MCF 10A (cell line): ENCODE data around the gene RRP8. TPM values are rescaled to one million over a fixed set of nuclear protein-coding genes. Genes with fewer than 3 reads are reported as not detected.

Experiments
- BruUV-seq: library from RNA; stranded (reverse); fragments of 400-500 nt; replicated peaks from 2 replicates; lab custom pipeline; 2021; lab: Mats Ljungman, UMichigan
- CTCF ChIA-PET: fragments of 300-600 bp; sonication (Branson Sonifier 250); formaldehyde crosslinking; extraction: SDS; loops from one replicate; lab custom pipeline; 2021; ENCODE audit warnings: antibody characterized with exemption, inconsistent platforms; lab: Yijun Ruan, JAX
- POLR2A ChIA-PET: fragments of 300-600, 350-650 bp; sonication (Branson Sonifier 250); formaldehyde crosslinking; extraction: SDS; loops from one replicate; lab custom pipeline; 2020; ENCODE audit warnings: antibody characterized with exemption, inconsistent platforms; lab: Yijun Ruan, JAX
- DNase-seq: peaks from one replicate; pipeline ENCODE4 v3.0.0-alpha.2; 2018; ENCODE audit not compliant: unreplicated experiment
- H3K27ac Mint-ChIP-seq: one replicate; pipeline ENCODE4 v1.8.0; 2022; ENCODE audit warnings: mild to moderate bottlenecking, low read depth, mixed read lengths; ENCODE audit not compliant: unreplicated experiment
- H3K27me3 Mint-ChIP-seq: one replicate; pipeline ENCODE4 v1.8.0; 2022; ENCODE audit warnings: mixed read lengths; ENCODE audit not compliant: insufficient read depth, unreplicated experiment
- H3K36me3 Mint-ChIP-seq: one replicate; pipeline ENCODE4 v1.8.0; 2022; ENCODE audit warnings: mild to moderate bottlenecking, moderate library complexity, mixed read lengths; ENCODE audit not compliant: insufficient read depth, unreplicated experiment
- H3K4me1 Mint-ChIP-seq: one replicate; pipeline ENCODE4 v1.8.0; 2022; ENCODE audit warnings: mixed read lengths; ENCODE audit not compliant: insufficient read depth, unreplicated experiment
- H3K4me3 Mint-ChIP-seq: one replicate; pipeline ENCODE4 v1.8.0; 2022; ENCODE audit warnings: mild to moderate bottlenecking, moderate library complexity, mixed read lengths; ENCODE audit not compliant: unreplicated experiment
- H3K9me3 Mint-ChIP-seq: one replicate; pipeline ENCODE4 v1.8.0; 2022; ENCODE audit warnings: mixed read lengths; ENCODE audit not compliant: unreplicated experiment
- intact Hi-C: fragments of 100-400 bp; cut with micrococcal nuclease; formaldehyde crosslinking; loops from 2 replicates; pipeline ENCODE4 v1.14.1; 2022
- total RNA-seq: library from RNA; stranded (reverse); gene quantifications from 2 replicates; pipeline ENCODE4 v1.2.3, GENCODE V29; 2022
- TF ChIP-seq, protein P1 (sequence below): fragments of 200-600 bp; IDR thresholded peaks from one replicate; pipeline ENCODE4 v1.8.0; 2022; ENCODE audit warnings: antibody characterized with exemption, mild to moderate bottlenecking; ENCODE audit not compliant: unreplicated experiment

RRP8 gene
- total RNA-seq, 1 experiment from 2014 or later: 27.6 TPM

DNA sequence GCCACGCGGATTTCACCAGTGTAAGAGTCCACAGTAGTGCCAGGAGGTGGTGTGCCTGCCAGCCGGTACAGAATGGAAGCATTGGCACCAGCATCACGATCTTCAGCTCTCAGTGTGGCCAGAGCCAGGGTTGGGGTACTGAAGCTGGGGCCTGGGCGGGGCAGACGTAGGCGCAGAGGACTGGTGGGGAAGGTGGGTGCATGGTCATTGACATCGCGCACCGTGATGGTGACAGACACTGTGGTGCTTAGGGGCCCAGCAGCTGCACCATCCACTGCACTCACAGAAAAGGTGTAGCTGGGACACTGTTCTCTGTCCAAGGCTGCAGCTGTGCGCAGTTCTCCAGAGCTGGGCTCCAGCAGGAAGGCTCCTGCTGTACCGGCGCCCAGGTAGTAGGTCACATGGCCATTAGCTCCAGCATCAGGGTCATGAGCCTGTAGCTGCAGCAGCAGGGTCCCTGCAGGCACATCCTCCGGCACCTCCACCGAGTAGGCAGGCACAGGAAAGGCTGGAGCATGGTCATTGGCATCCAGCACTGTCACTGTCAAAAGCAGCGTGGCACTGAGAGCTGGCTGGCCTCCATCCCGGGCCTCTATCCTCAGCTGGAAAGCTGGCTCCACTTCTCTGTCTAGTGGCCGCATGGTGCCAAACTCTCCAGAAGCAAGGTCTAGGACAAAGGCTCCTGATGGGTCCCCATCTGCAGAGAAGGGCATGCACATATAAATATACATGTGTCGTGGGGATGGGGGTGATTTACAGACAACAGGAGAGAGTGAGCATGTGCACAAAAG, 23.8 kb upstream of the RRP8 start:
- no peak overlapping the region for H3K27ac Mint-ChIP-seq
- peak overlapping the region; percentile 0 for H3K4me3 Mint-ChIP-seq
- intact Hi-C loops: no loop called here
- no peaks in the 10 kb centered on the region for H3K36me3 Mint-ChIP-seq
- no peaks in the 10 kb centered on the region for H3K27me3 Mint-ChIP-seq
- H3K4me1 Mint-ChIP-seq: no peaks in the 10 kb centered on the region
- no peak for DNase-seq
- no TSS peak for BruUV-seq
- POLR2A ChIA-PET: interaction anchor here (0.8 kb wide), 1 partner anchor 9 kb away, joined by 3 read pairs; no protein-coding TSS in a partner anchor
- CTCF ChIA-PET: interaction anchor here (0.6 to 1.3 kb wide), 4 partner anchors 48 to 120 kb away, joined by 3 to 5 read pairs (median 3); no protein-coding TSS in a partner anchor
- TF ChIP-seq, protein P1, sequence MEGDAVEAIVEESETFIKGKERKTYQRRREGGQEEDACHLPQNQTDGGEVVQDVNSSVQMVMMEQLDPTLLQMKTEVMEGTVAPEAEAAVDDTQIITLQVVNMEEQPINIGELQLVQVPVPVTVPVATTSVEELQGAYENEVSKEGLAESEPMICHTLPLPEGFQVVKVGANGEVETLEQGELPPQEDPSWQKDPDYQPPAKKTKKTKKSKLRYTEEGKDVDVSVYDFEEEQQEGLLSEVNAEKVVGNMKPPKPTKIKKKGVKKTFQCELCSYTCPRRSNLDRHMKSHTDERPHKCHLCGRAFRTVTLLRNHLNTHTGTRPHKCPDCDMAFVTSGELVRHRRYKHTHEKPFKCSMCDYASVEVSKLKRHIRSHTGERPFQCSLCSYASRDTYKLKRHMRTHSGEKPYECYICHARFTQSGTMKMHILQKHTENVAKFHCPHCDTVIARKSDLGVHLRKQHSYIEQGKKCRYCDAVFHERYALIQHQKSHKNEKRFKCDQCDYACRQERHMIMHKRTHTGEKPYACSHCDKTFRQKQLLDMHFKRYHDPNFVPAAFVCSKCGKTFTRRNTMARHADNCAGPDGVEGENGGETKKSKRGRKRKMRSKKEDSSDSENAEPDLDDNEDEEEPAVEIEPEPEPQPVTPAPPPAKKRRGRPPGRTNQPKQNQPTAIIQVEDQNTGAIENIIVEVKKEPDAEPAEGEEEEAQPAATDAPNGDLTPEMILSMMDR: no peak
- H3K9me3 Mint-ChIP-seq: no peaks in the 10 kb centered on the region

DNA sequence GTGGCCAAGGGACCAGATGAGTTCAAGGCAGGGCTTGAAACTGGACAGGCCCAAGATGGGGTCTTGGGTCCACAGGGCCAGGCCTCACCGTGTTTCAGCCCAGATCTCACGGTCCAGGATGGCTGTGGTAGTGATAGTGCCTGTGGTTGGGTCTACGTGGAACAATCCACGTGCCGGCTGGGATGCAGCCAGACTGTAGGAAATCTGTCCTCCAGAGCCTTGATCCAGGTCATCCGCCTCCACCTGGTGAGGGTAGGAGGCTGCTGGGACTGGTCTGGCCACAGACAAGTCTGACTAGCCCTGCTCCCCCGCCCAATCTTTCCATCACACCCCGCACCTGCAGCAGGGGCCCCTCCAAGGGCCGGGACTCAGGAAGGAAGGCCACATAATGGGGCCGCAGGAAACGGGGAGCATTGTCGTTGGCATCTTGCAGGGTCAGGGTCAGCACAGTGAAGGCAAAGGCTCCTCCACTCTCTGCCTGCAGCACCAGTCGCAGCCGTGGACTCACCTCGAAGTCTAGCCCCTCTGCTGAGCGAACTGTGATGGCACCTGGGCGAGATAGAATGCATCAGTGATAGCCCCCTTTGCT, 22.5 kb upstream of the RRP8 start:
- no peak overlapping the region for H3K27ac Mint-ChIP-seq
- H3K27me3 Mint-ChIP-seq: no peaks in the 10 kb centered on the region
- intact Hi-C loops: no loop called here
- CTCF ChIA-PET: interaction anchor here (1.1 kb wide), 1 partner anchor 118 kb away, joined by 5 read pairs; no protein-coding TSS in a partner anchor
- no peaks in the 10 kb centered on the region for H3K36me3 Mint-ChIP-seq
- H3K4me1 Mint-ChIP-seq: no peaks in the 10 kb centered on the region
- TF ChIP-seq, protein P1: no peak
- POLR2A ChIA-PET: interaction anchor here (0.7 kb wide), 1 partner anchor 10 kb away, joined by 3 read pairs; no protein-coding TSS in a partner anchor
- no peak overlapping the region for H3K4me3 Mint-ChIP-seq
- no TSS peak for BruUV-seq
- DNase-seq: no peak
- no peaks in the 10 kb centered on the region for H3K9me3 Mint-ChIP-seq

DNA sequence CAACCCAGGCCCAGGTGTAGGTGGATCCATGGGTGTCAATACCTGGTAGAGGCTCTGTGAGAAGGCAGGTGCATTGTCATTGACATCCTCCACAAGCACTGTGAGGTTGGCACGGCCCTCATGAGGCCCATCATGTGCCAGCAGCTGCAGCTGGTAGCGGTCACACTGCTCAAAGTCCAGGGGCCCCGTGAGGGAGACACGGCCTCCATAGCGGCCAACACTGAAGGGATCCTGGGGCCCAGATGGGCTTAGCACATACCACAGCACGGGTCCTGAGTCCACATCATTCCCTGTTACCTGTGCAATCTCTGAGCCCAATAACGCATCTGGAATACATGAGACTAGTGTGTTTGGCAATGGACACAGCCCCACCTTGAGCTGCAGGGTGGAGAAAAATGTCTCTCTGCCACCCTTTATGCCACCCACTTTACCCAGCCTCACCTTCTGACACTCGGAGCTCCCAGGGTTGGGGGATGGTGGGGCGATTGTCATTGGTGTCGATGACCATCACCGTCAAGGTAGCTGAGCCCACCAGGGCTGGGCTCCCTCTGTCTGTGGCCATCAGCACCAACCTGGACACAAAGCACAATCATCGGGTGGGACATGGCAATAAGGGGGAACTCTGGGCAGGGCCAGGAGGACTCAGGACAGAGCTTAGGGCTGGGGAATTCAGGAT, 21.9 kb upstream of the RRP8 start:
- H3K4me3 Mint-ChIP-seq: no peak overlapping the region

More for the DNA sequence above, 21.9 kb upstream of the RRP8 start:
- H3K9me3 Mint-ChIP-seq: no peaks in the 10 kb centered on the region
- CTCF ChIA-PET: interaction anchor here (0.7 kb wide), 1 partner anchor 58 kb away, joined by 3 read pairs; the partner anchor contains the start of gene MRPL17
- TF ChIP-seq, protein P1: no peak
- DNase-seq: no peak
- POLR2A ChIA-PET: interaction anchor here (0.7 kb wide), 1 partner anchor 10 kb away, joined by 3 read pairs; no protein-coding TSS in a partner anchor
- no peaks in the 10 kb centered on the region for H3K27me3 Mint-ChIP-seq
- intact Hi-C loops: no loop called here
- BruUV-seq: no TSS peak
- H3K36me3 Mint-ChIP-seq: no peaks in the 10 kb centered on the region
- H3K27ac Mint-ChIP-seq: no peak overlapping the region
- no peaks in the 10 kb centered on the region for H3K4me1 Mint-ChIP-seq
